ENCODE measurements around the gene GBP4.

The GBP4 gene

GRCh38 chr1:89170170-89171066 lies 28.3 kb downstream of the GBP4 start:
- no peak for DNase-seq

GRCh38 chr1:89169166-89169565 lies 29.6 kb downstream of the GBP4 start:
- DNase-seq, result no peak

- DNase-seq, result no peak
These were observed 31.0 kb downstream of the GBP4 start for GRCh38 chr1:89167590-89168230.

- no peak for DNase-seq
These were observed 32.0 kb downstream of the GBP4 start for GRCh38 chr1:89166705-89167104.

- DNase-seq, result no peak
These were observed 32.9 kb downstream of the GBP4 start for GRCh38 chr1:89165811-89166210.

GRCh38 chr1:89151047-89151446 lies 47.7 kb downstream of the GBP4 start:
- no peak for DNase-seq

- no peak for DNase-seq
These were observed 48.8 kb downstream of the GBP4 start for GRCh38 chr1:89149976-89150375.

GRCh38 chr1:89149229-89149628 lies 49.5 kb downstream of the GBP4 start:
- DNase-seq, result no peak

- no peak for DNase-seq
These were observed 50.8 kb downstream of the GBP4 start for GRCh38 chr1:89147678-89148658.

- DNase-seq, result no peak
These were observed 52.0 kb downstream of the GBP4 start for GRCh38 chr1:89146721-89147120.

- DNase-seq, result no peak
These were observed 55.3 kb downstream of the GBP4 start for GRCh38 chr1:89143484-89143883.

GRCh38 chr1:89142160-89142559 lies 56.6 kb downstream of the GBP4 start:
- no peak for DNase-seq

- no peak for DNase-seq
These were observed 65.0 kb downstream of the GBP4 start for GRCh38 chr1:89133747-89134146.
